NCI-H526 treated with DMSO at 0.1 percent for 48 hours (cell line): ENCODE data around the gene FAM219B.

Experiments
- DNase-seq: peaks from one replicate; lab custom pipeline; 2025; lab: John Stamatoyannopoulos, UW

FAM219B gene

DNA sequence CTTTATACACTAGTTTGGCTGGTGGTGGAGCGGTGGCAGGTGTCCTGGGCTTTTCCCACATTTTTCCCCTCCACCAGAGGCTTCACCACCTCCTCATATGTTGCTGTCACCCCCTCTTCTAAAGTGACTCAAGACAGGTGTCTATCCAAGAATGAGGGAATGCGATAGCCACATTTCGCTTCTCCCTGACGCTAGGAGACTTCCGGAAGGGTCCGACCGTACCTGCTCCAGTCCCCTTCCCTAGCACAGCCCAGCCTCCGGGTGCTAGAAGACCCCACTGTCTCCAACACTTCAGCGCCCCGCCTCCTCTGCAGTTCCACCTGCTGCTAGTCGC, 34.0 kb downstream of the FAM219B start:
- no peak for DNase-seq

DNA sequence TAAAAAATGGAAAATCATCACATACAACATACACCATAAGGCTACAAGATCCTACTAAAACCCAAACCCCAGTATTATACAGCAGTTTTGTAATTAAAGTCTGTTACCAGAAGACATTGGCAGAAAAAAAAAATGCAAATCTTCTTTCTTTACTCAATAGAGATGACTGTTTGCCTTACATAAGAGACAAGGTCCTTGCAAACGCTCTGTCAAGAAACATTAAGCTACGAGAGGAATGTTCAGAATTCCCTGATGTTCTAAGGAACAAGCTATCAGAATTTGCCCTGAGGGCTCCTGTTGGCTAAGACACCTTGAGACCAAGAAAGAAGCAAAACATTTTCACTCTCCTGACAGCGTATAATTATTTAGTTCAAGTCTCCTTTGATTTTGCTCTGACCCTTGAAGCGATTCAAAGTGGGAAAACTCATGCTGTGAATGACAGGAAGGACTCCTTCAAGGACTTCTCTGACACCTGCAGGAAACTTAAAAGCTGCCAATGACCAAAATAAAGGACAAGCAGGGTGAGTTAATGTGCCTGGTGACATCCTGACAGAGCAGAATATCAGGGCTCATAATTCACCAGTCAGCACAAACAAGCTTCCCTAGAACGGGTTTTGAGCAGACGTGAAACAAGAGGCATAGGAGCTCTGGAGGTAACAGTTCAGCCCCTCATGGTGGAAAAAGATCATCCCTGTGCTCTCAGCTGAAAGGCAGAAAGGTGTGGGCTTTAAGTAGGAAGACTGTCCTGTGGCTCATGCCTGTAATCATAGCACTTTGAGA, 36.0 kb downstream of the FAM219B start:
- no peak for DNase-seq

DNA sequence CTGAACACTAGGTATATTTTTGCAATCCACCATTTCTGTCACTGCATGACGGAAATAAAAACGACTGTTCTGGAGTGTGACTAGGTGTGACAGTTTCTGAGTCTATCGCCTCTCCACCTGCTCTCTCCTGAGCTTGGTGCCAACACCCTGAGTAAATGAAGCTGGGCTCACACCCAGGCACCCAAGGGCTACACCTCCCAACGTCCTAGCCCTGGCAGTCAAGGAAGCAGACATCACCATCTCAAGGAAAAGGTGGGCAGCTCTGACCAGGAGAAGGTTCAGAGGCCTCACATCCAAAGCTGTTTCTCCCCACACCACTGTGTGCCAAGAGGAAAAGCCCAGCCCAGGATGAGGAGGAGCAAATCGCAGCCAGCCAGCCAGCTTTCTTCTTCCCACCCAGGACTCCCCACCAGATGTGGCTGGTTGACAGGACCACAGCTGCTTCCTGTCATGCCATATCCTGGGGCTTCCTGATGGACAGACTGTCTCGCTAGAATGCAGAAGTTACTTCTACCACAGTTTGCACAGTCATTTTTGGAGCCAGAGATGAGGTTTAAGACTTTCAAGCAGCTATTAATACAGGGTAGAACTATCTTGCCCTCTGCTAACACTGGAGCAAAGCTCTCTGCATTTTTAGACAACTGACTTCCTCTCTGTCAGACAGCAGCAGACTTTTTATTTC, 36.8 kb downstream of the FAM219B start:
- DNase-seq: no peak

DNA sequence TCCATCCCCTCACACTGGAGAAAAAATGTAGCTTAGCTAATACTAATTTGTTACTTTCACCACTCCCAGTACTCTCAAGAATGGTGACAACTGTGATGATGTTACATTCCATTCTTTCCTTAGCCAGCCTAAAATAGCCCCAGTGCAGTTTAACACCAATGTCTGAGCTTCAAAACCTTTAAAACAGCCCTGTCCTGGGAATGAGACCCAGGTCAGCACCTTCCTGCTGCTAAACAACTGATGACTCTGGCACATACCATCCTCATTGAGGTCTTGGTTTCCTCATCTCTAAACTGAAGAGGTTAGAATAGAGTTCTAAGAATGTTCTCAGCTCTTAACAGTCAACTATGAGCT, 37.3 kb downstream of the FAM219B start:
- no peak for DNase-seq

DNA sequence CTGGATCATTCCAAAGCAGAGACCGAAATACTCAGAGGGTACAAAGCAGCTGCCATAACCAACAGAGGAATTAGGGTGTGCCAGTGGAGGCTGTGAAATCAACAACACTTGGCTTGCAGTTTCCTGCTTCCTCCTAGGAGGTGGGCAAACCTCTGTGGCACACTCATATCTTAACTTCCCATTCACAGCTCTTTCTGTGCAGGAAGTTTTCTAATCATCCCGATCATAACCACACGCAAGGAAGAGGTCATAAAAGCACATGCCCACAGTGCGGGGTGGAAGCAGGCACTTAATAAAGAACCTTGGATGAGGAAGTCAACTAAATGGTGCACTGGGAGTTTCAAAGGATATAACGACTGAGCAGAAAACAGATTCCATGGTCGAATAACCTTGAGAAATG, 38.6 kb downstream of the FAM219B start:
- no peak for DNase-seq

DNA sequence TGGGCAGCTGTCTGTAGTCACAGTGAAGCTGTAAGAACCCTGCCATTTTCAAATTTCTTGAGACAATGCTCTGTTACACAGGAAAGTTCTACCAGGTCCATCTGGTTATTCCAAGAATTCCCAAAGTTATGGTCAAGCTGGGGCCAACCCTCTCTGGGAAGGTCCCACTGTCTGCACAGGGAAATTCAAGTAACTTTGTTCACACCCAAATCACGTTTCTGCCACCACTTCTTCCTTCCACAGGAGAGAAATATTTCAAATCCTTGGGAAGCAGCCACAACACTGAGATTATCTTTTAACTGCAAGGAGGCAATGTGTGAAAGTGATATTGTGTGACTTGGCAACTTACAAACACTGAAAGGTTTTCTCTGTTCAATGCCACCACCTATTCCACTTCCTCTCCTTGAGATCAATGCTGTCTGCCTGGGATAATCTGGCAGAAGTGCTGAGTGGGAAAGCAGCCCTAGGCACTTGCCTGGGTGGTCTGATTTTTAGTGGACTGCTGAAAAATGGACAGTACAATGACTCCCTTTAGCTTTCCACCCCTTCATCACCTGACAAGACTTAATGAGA, 39.1 kb downstream of the FAM219B start:
- no peak for DNase-seq

DNA sequence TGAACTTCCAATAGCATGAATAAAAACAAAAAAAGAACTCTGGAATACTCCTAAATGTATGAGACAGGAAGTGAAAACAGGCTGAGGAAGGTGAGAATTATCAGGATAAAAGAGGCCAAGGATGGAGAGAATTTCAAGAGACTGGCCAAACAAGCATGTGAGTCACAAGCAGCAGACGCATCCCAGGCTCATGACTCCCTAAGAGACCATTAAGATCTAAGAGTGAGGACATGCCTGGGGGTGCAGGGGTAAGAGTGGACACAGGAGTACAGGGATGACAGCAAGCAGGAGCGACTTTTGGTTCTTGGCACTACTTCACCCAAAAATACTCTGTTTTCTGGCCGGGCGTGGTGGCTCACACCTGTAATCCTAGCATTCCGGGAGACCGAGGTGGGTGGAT, 40.6 kb downstream of the FAM219B start:
- DNase-seq: no peak

DNA sequence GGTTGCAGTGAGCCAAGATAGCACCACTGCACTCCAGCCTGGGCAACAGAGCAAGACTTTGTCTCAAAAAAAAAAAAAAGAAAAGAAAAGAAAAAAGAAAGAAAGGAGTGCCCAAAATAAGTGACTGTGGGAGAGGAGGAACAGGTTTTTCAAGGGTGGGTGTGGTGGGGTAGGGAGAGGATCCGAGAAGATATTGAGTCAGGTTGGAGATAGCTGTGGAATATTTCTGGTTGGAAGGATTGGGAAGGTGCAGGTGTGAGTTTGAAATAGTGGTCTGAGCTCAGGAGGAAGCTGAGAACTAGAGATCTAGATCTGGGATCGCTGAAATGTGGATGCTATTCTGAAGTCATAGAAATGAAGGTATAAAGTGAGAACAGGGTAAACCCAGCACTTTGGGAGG, 41.3 kb downstream of the FAM219B start:
- no peak for DNase-seq

DNA sequence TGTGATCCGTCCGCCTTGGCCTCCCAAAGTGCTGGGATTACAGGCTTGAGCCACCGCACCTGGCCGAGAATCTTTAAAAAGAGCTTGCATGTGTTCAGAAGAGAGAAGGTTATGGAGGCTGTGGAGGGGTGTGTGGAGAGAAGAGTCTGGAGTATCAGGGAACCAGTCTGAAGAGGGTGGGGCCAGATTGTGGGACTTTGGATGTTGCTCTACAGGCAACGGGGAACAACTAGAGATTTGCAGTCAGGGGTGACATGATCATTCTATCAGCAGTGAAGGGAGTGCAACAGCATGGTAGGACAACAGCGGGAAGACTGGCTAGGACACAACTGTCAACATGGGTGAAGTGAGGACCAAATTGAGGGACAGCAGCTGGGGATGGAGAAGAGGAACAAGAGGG, 42.4 kb downstream of the FAM219B start:
- DNase-seq: no peak

DNA sequence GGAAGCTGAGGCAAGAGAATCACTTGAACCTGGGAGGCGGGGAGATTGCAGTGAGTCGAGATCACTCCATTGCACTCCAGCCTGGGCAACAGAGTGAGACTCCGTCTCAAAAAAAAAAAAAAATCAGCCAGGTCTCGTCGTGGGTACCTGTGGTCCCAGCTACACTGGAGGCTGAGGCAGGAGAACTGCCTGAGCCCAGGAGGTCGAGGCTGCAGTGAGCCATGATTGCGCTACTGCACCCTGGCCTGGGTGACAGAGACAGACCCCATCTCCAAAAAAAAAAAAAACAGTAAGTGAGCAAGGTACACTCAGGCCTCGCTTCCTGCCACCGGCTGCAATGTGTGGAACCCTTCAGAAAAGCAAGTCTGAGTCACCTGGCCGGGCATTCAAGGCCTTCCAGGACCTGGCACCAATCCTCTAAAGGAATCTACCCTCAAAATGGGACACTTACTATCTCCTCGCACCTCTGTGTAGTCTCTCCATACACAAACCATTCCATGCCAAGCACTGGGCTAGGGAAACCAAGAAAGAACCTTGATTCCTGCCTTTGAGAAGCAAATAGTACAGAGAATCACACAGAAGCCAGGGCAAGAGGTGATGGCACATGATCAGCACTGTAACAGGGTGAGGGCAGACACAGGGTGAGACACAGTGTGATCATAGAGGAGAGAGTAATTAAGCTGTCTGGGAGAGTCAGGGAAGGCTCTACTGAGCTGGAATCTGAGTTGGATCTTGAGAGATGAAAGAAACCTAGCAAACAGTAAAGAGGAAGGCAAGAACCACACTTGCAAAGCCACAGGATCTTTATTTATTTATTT, 43.2 kb downstream of the FAM219B start:
- no peak for DNase-seq

DNA sequence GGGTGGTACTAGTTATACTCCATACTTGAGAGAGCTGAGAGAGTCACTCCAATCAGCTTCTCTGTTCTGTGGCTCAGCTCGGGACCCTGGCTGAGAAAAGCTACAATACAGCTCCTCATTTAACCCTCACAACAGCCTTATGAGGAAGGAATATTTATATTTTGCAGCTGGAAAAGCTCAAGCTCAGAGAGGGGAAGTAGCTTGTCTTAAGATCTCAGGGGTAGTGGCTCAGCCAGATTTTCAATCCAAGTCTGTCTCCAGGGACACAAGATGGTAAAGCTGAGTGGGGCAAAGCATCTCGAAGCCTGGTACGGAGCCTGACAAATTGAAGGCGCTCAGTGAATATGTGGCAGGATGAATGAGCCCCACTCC, 48.3 kb downstream of the FAM219B start:
- no peak for DNase-seq

DNA sequence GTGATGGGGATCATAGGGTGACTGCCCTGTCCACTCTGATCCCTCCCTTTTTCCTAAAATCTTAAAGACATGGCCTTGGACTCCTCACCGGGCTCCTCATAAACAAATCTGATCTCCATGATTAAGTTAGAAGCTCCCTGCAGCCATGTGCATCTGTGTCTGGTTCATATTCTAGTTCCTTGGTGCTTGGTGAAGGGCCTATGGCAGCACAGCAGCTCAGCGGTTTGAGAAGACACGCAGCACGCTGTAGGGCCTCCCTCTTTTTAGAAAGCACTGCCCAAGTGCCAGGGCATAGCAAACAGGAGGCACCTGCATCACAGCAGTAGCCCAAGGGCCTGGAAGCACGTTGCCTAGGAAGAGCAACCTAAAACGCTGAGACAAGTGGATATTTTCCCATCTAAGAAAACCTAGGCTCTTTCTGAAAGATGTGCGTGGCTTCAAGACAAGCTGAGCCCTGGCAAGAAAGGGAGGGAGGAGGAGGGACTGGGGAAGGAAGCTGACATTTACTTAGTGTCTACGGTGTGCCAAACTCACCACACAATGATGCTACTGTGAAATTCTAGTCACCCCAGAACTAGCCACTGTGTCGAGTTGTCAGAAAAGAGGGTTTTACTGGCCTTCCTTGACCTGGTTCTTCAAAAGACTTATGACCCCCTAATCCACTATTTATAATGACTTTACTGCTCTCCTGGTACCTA, 48.8 kb downstream of the FAM219B start:
- no peak for DNase-seq

DNA sequence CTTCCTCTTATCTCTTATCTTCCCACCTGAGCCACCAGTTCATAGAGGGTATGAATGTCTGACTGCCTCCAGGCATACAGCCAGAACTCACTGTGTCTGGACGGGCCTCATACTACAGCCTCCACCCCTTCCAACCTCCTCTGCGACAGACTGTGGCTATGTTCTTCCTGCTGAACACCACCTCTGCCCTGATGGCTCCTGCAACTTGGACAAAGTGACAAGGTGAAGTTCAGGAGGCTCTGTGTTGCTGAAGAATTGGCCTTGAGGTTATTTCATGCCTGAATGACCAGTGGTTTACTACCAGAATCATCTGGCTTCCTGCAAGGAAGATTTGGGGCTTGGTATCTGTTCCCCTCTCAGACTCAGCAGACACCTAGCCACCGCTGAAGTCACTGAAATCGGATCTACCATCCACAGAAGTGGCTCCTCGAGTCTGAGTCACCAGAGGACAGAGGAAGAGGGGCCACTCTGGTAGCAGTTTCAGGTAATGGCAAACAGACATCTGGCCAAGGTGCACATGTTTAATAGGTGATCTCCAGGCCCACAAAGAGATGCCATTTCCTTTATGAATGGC, 49.5 kb downstream of the FAM219B start:
- no peak for DNase-seq

DNA sequence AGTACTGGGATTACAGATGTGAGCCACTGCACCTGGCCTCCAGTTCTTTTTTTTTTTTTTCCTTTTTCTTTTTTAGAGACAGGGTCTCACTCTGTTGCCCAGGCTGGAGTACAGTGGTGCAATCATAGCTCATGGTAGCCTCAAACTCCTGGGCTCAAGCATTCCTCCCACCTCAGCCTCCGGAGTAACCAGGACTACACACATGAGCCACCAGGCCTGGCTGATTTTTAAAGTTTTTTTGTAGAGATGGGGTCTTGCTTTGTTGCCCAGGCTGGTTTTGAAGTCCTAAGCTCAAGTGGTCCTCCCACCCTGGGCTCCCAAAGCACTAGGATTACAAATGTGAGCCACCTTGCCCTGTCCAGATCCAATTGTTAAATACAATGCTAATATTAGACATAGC, 50.1 kb downstream of the FAM219B start:
- no peak for DNase-seq

DNA sequence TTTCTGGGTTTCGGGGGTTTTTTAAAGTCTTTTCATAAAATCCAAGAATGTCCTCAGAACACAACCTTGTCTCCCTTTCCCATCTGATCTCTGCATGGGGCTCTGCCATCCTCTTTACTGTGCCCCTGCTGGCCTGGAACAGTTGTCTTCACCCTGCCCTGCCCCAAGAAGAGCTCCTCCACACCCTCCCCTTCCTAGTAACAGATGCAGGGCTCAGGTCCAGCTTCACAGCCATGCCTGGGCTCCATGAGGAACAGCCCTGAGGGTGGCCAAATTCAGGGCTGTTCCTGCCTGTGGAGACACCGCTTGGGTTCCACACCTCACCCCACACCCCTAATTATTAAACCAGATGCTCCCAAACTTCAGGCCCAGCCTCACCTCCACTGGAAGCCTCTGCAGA, 50.8 kb downstream of the FAM219B start:
- DNase-seq: no peak

DNA sequence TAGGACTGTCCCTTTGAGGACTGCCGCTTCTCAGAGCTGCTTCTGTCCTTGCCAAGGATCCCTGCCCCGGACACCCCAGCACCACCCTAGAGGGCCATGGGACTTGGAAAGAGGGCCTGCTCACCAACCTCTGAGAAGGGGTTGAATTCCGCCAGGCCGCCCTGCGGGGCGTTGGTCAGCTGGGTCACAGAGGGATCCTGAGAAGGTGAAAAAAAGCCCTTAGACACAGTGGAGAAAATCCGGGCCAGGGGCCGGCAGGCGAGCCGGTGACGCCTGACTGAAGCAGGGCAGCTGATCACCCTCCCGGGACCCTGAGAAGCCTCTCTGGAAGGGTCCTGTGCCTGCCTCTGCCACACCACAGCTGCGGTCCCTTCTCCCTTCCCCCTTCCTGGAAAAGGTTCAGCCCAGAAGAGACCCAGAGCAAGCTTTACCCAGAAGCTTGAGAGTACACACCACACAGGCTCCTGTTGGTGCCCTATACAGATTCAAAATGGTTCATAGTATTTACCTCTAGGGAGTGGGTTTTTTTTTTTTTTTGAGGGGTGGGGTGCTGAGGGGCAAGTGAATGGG, 52.1 kb downstream of the FAM219B start:
- no peak for DNase-seq

DNA sequence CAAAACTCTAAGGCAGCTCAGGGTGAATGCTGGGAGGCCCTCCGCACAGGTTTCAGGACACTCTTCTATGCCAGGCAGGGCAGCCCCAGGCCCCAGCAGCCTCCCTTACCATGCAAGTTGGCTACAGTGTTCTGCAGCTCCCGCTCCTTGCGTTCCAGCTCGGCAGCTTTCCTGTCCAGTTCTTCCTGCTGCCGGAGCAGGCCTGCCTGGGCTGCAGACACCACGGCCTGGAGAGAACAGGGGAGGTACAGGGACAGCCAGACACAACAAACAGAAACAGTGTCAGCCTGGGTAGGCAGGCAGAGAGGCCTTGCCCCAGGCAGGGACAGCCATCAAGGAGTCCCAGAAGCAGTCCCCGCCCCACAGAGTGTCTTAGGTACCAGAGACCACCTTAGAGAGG, 54.7 kb downstream of the FAM219B start:
- DNase-seq: no peak

DNA sequence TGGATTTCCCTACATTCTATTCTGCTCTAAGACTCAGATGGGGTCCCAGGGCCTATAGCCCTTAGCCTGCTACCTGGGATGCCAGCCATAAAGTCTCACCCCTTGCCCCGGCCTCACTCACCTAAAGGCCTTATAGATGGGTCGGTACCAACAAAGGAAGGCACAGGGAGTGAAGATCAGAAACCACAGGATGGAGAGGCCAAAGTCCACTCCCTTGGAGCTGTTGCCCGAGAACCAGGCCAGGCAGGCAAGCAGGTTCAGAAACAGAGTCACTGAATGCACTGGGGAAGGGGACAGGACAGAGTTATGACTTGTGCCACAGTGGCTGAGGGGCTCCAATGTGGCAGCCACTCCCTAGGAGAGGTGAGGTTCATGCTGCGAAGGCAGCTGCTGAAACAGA, 56.3 kb downstream of the FAM219B start:
- DNase-seq: no peak
